ENCODE data around the gene OSBP. TPM values are rescaled to one million over a fixed set of nuclear protein-coding genes. Genes with fewer than 3 reads are reported as not detected.
"Not testable (repeated sequence)": the region's sequence is repeated elsewhere in the genome, so short reads cannot be mapped to it uniquely, and the experiment has no call there.

The OSBP gene
- total RNA-seq, 1 donor from 2014 or later = 40.9 TPM

DNA sequence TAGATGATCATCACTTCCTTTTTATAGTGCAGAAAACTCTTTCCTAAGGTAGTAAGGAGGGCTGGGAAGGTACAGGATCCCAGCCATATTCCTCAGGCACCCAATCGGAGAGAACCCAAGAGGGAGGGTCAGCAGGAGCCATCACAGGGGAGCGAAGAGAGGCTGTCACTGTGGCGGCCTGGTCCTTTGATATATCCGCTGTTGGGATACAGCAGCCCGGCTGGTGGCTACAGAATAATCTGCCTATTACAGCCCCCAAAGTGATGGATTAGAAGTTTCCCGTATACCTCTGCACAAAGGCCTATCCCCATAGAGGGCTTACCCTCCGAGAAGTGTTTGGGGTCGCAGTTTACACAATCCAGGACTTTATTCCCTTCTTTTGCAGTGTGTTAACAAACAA, 55.7 kb downstream of the OSBP start:
- intact Hi-C loops (cut with micrococcal nuclease) = no loop called here
- DNase-seq (no peak), ATAC-seq (peak; percentile 31)

- DNase-seq = no peak
- intact Hi-C loops (cut with micrococcal nuclease) = no loop called here
These were observed 57.3 kb downstream of the OSBP start for GRCh38 chr11:59558270-59558643.

GRCh38 chr11:59556917-59557348, 58.6 kb downstream of the OSBP start:
- ATAC-seq (no peak), DNase-seq (no peak)
- intact Hi-C loops (cut with micrococcal nuclease) = no loop called here

More at GRCh38 chr11:59558270-59558643, 57.3 kb downstream of the OSBP start:
- no peak for ATAC-seq

- intact Hi-C loops (cut with micrococcal nuclease) = no loop called here
- ATAC-seq = peak; percentile 44
- peak; percentile 47 for DNase-seq
These were observed 59.3 kb downstream of the OSBP start for GRCh38 chr11:59556115-59556916.

- ATAC-seq (no peak), DNase-seq (no peak)
- intact Hi-C loops (cut with micrococcal nuclease) = no loop called here
These were observed 59.9 kb downstream of the OSBP start for GRCh38 chr11:59555601-59556114.

DNA sequence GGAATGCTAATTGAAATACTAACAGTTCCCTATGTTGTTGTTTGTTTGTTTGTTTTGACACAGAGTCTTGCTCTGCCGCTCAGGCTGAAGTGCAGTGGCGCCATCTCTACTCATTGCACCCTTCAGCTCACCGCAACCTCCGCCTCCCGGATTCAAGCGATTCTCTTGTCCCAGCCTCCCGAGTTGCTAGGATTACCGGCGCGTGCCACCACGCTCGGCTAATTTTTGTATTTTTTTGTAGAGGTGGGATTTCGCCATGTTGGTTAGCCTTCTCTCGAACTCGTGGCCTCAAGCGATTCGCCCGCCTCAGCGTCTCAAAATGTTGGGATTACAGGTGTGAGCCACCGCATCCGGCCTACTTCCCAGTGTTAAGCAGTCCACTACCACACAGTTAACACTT, 62.3 kb downstream of the OSBP start:
- DNase-seq (no peak), ATAC-seq (no peak)
- intact Hi-C loops (cut with micrococcal nuclease) = no loop called here

GRCh38 chr11:59552844-59553243, 62.7 kb downstream of the OSBP start:
- no peak for ATAC-seq

GRCh38 chr11:59551659-59552521, 63.7 kb downstream of the OSBP start:
- DNase-seq (no peak), ATAC-seq (peak; percentile 31)
- intact Hi-C loops (cut with micrococcal nuclease) = no loop called here

More at GRCh38 chr11:59552844-59553243, 62.7 kb downstream of the OSBP start:
- DNase-seq = no peak
- intact Hi-C loops (cut with micrococcal nuclease) = no loop called here

DNA sequence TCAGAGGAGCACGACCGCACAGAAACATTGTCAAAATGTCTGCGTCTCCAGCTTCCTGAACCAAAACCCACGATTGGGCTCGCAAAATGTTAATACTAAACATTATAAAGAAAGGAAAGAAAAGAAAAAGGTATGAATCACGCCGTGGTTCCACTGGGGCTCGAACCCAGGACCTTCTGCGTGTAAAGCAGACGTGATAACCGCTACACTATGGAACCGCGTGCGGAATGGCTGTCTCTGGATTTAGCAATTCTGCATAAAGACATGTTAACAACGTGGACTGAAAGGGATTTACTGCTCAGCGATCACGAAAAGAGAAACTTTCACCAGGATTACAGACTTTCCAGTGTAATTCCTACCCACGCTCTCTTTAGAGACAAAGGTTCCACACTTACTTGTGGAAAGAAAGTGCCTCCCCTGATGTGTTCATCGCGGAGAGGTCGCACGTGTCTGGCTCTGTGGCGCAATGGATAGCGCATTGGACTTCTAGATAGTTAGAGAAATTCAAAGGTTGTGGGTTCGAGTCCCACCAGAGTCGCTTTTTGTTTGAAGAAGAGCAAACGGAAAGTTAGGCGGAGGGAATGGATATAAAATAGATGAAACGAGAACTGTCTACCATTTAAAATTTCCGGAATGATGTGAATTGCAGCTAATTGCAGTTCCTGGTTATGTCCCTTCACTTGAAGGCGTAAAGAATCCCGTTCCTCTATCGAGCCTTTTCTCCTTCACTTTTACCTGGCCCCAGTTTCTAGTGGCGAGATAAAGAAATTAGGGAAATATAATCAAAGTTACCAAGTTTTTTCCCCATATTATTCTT, 64.5 kb downstream of the OSBP start:
- DNase-seq = peak; percentile 72
- intact Hi-C loops (cut with micrococcal nuclease) = no loop called here
- peak; percentile 81 for ATAC-seq

- peak; percentile 86 for ATAC-seq
- DNase-seq = peak; percentile 76
- intact Hi-C loops (cut with micrococcal nuclease) = no loop called here
These were observed 65.2 kb downstream of the OSBP start for GRCh38 chr11:59550368-59550841.

GRCh38 chr11:59548309-59548656, 67.3 kb downstream of the OSBP start:
- no peak for ATAC-seq
- intact Hi-C loops (cut with micrococcal nuclease) = no loop called here
- DNase-seq = no peak

- DNase-seq; intact Hi-C loops (cut with micrococcal nuclease); ATAC-seq: not testable (repeated sequence)
These were observed 67.8 kb downstream of the OSBP start for GRCh38 chr11:59547605-59548308.

DNA sequence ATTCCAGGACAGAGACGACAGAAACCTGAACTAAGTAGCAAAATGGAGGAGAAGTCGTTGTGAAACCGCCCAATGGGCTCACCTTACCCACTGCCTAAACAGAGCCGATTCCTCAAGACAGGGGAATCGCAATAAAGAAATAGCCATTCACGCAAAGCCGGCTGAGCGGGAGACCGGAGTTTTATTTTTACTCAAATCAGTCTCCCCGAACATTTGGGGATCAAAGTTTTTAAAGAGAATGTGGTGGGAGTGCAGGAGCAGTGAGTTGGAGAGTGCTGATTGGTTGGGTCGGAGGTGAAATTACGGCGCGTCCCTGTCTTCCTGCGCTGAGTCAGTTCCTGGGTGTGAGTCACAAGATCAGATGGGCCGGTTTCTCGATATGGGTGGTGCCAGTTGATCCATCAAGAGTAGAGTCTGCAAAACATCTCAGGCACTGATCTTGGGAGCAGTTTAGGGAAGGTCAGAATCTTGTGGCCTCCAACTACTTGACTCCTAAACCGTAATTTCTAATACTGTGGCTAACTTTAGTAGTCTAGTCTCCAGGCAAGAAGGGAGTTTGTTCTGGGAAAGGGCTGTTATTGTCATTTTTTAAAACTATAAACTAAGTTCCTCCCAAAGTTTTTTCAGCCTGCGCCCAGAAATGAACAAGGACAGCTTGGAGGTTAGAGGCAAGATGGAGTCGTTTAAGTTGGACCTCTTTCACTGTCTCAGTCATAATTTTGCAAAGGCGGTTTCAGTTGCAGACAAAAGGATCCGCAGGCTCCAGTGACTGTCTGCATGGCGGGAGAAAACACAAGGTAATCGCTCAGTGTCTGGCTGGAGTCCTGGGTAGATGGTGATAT, 70.2 kb downstream of the OSBP start:
- intact Hi-C loops (cut with micrococcal nuclease) = no loop called here
- DNase-seq (no peak), ATAC-seq (no peak)

DNA sequence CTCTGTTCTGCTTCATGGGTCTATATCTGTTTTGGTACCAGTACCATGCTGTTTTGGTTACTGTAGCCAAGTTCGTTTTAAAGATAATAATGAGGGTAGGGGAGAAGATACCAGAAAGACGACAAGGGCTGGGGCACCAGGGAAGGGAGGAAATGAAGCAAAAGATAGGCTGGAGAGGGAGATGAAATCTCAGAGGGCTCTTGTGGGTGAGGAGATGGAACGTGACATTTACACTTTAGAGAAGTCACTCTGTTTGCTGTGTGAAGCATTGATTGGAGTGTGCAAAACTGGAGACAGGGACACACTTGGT, 70.8 kb downstream of the OSBP start:
- DNase-seq (no peak), ATAC-seq (no peak)
- intact Hi-C loops (cut with micrococcal nuclease) = no loop called here

- ATAC-seq; intact Hi-C loops (cut with micrococcal nuclease); DNase-seq: not testable (repeated sequence)
These were observed 71.9 kb downstream of the OSBP start for GRCh38 chr11:59543713-59544112.

- intact Hi-C loops (cut with micrococcal nuclease) = no loop called here
- DNase-seq (no peak), ATAC-seq (no peak)
These were observed 73.3 kb downstream of the OSBP start for GRCh38 chr11:59542142-59542810.

DNA sequence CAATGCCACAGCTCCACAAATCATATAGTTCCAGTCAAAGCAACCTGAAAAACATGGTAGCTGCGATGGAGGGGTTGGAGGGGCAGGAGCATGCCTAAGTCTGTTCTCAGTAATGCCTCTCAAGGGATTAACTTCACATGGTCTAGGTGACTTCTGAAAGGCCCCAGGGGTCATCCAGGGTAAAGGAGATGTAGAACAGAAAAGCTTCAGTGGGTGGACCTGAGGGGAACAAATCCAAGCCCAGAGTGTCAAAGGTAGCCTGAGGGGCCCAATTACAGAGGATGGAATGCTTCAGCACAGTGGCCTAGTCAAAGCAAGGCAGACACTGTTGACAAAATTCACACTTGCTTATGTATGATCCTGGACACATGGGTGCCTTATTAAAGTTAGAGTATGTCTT, 80.9 kb downstream of the OSBP start:
- ATAC-seq = no peak
- intact Hi-C loops (cut with micrococcal nuclease) = loop anchor here (5.0 to 10.0 kb wide), 2 partner anchors 148 to 270 kb away; no protein-coding TSS in a partner anchor

More for the DNA sequence above, 80.9 kb downstream of the OSBP start:
- DNase-seq = no peak

Data from left ventricle myocardium superior (tissue), 1 donor.